GM12891 (cell line): ENCODE measurements around the gene DTX2.
"Not testable (repeated sequence)": the region's sequence is repeated elsewhere in the genome, so short reads cannot be mapped to it uniquely, and the experiment has no call there.

Source experiments
- DNase-seq: peaks from one replicate; pipeline ENCODE4 v3.0.0; 2011; ENCODE audit warnings: low spot score; ENCODE audit not compliant: insufficient read length
- FAIRE-seq: peaks from 2 replicates; lab custom pipeline; 2011; peaks lifted over from hg19 to GRCh38; lab: Jason Lieb, UNC
- PAX5 ChIP-seq: IDR thresholded peaks from 2 replicates; pipeline ENCODE4 v1.6.1; 2011; ENCODE audit warnings: low read length, moderate library complexity, mild to moderate bottlenecking; ENCODE audit not compliant: insufficient read depth, severe bottlenecking
- POLR2A ChIP-seq: IDR thresholded peaks from 2 replicates; pipeline ENCODE4 v1.6.1; 2011; ENCODE audit warnings: low read depth, low read length, control low read depth
- POLR2AphosphoS5 ChIP-seq: IDR thresholded peaks from 2 replicates; pipeline ENCODE4 v1.6.1; 2011; ENCODE audit warnings: low read depth, low read length, control low read depth
- POU2F2 ChIP-seq: IDR thresholded peaks from 2 replicates; pipeline ENCODE4 v1.6.1; 2011; ENCODE audit warnings: low read depth, mild to moderate bottlenecking, control low read depth, low read length, moderate library complexity
- SPI1 ChIP-seq: IDR thresholded peaks from 2 replicates; pipeline ENCODE4 v1.6.1; 2011; ENCODE audit warnings: low read depth, low read length, control low read depth
- TAF1 ChIP-seq: IDR thresholded peaks from 2 replicates; pipeline ENCODE4 v1.6.1; 2011; ENCODE audit warnings: low read depth, low read length, control low read depth

The DTX2 gene

DNA sequence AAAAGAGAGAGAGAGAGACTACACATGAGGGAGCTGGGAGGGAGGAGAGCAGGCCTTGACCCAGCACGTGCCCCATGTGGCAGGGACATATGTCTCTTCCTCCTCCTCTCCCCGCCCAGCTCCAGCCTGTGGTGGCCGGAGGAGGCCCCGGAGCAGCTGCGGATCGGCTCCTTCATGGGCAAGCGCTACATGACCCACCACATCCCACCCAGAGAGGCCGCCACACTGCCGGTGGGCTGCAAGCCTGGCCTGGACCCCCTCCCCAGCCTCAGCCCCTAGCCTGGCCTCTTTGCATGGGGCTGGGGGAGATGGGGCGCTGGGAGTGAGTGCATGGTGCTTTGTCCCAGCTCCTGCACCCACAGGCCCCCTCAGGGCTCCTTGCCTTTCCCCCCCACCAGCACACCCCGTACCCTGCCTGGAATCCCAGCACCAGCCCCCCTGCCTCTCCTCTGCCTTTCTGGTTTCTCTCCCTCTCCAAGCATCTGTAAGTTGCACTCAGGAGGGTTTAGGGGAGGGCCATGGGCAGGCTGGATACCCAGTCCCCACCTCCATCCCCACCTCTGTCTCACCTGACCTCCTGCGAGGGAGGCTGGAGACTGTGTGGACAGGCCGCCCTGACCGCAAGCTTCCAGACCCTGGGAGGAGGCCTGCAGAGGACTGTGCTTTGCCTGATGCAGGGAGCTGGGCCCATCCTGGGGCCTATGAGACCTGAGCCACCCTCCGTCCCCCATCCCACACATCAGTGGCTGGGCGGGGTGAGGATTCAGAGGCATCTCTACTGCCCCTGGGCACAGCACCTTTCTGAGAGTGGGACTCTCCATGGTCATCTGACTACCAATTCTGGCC is 53.6 kb downstream of the DTX2 start:
- FAIRE-seq (no peak), DNase-seq (no peak)
- no peak for TF ChIP-seq POU2F2
- no peak for TF ChIP-seq POLR2AphosphoS5
- TF ChIP-seq POLR2A, result no peak
- TF ChIP-seq TAF1, result no peak
- TF ChIP-seq PAX5, result no peak
- TF ChIP-seq SPI1, result no peak

- TF ChIP-seq SPI1, result no peak
- no peak for TF ChIP-seq POLR2A
- peak; percentile 51 for TF ChIP-seq PAX5
- no peak for TF ChIP-seq POU2F2
- FAIRE-seq (peak; percentile 87), DNase-seq (peak; percentile 92)
Observed at GRCh38 chr7:76515999-76516443, 54.5 kb downstream of the DTX2 start.

GRCh38 chr7:76516932-76517331 is 55.4 kb downstream of the DTX2 start:
- not testable (repeated sequence) for DNase-seq, FAIRE-seq

GRCh38 chr7:76526183-76526582 is 64.7 kb downstream of the DTX2 start:
- DNase-seq, FAIRE-seq: not testable (repeated sequence)

GRCh38 chr7:76531643-76532042 is 70.1 kb downstream of the DTX2 start:
- not testable (repeated sequence) for FAIRE-seq, DNase-seq

- not testable (repeated sequence) for DNase-seq, FAIRE-seq
Observed at GRCh38 chr7:76543197-76543596, 81.7 kb downstream of the DTX2 start, which contains the start of gene SPDYE16. Gene SPDYE16 (minus strand): TSS chr7:76543297. CDS start chr7:76541459, 1,838 bp downstream.

DNA sequence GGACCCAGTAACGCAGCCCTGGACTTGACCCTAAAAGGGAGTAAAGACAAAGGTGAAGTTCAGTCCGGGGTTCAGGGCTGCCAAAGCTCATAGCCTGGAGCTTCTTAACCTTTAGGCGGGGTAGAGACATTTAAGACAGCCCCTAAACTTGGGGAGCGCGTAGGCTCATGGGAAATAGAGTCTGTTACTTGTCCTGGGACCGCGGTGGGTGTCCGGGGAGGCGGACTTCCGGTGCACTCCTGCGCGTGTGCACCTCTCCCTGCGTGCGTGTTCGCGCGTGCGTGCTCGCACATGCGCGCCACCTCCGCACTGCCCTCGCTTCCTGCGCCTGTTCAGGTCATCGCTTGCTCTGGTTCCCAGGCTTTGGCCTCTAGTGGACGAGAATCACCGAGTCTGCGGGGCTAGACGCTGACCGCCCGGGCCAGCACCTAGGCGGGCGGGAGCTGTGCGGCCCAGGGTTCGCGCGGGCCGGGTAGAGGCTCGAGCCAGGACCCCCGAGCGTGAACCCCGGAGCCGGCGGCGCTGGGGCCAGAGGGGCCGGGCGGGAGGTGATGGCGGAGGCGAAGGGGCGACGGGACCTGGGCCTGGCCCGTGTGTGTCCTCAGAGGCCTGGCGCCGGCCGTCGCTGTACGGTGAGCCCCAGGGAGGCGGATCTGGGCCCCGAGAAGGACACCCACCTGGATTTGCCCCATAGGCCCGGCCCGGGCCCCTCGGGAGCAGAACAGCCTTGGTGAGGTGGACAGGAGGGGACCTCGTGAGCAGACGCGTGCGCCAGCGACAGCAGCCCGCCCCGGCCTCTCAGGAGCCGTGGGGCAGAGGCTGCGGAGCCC is 87.7 kb downstream of the DTX2 start:
- TF ChIP-seq POLR2A, result 0 out of 2 replicates have a peak, but pooled peaks have one; percentile 30
- peak; percentile 40; the same call in 1 of the 2 replicates for TF ChIP-seq POLR2AphosphoS5

DNA sequence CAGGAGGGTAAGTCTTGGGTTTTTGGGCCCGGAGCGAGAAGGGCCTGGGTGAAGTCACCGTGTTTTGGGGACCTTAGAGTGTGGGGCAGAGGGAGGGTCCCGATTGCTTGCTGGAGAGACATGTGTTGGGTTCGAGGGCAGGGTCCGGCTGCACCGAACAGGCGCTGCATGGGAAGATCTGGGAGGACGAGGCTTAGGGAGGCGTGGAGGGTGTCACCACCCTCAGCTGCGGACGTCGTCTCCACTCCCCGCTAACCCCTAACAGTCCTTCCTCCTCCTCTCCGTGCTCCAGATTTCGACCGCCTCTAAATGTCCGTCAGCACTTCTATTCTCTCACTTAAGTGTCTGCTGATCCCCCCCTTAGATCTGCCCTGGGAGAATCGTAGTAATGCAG is 88.3 kb downstream of the DTX2 start:
- not testable (repeated sequence) for DNase-seq, FAIRE-seq

More for the DNA sequence above, 87.7 kb downstream of the DTX2 start:
- DNase-seq, result peak; percentile 56
- FAIRE-seq, result peak; percentile 88

- DNase-seq, FAIRE-seq: not testable (repeated sequence)
Observed at GRCh38 chr7:76551992-76552391, 90.5 kb downstream of the DTX2 start.
